NCI-H1417 (cell line): ENCODE data around the gene SLC25A47.
"Not testable (repeated sequence)": the region's sequence is repeated elsewhere in the genome, so short reads cannot be mapped to it uniquely, and the experiment has no call there.

ENCODE experiments used
- DNase-seq, 3 experiments: peaks; one replicate each; lab custom pipeline; 2025; lab: John Stamatoyannopoulos, UW

The SLC25A47 gene

DNA sequence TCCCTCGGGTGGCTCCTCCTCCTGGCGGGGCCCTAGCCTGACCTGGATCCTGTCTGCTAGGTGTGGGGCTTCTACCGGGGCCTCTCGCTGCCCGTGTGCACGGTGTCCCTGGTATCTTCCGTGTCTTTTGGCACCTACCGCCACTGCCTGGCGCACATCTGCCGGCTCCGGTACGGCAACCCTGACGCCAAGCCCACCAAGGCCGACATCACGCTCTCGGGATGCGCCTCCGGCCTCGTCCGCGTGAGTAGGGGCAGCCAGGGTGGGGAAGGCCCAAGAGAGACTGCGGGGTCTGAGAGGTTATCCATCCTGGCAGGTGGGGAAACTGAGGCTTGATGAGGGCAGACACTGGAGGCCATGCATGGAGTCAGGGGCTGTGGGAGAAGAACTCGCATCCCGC, 4.0 kb downstream of the SLC25A47 start:
- no peak for DNase-seq

DNA sequence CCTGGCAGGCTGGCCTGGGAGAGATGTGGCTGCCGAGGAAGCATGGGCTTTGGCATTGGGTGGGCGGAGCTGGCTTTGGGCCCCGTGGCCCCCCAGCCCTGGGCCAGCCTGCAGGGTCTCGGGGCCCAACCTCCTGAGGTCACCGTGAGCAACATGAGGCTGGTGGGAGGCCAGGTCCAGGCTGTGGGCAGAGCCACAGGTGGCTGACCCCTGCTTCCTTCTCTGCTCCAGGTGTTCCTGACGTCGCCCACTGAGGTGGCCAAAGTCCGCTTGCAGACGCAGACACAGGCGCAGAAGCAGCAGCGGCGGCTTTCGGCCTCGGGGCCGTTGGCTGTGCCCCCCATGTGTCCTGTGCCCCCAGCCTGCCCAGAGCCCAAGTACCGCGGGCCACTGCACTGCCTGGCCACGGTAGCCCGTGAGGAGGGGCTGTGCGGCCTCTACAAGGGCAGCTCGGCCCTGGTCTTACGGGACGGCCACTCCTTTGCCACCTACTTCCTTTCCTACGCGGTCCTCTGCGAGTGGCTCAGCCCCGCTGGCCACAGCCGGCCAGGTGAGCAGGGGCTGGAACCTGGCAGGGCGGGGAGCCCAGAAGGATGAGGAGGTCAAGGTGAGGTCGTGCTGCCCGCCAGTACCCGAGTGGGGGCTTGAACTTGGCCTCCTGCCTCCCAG, 5.5 kb downstream of the SLC25A47 start:
- no peak for DNase-seq

DNA sequence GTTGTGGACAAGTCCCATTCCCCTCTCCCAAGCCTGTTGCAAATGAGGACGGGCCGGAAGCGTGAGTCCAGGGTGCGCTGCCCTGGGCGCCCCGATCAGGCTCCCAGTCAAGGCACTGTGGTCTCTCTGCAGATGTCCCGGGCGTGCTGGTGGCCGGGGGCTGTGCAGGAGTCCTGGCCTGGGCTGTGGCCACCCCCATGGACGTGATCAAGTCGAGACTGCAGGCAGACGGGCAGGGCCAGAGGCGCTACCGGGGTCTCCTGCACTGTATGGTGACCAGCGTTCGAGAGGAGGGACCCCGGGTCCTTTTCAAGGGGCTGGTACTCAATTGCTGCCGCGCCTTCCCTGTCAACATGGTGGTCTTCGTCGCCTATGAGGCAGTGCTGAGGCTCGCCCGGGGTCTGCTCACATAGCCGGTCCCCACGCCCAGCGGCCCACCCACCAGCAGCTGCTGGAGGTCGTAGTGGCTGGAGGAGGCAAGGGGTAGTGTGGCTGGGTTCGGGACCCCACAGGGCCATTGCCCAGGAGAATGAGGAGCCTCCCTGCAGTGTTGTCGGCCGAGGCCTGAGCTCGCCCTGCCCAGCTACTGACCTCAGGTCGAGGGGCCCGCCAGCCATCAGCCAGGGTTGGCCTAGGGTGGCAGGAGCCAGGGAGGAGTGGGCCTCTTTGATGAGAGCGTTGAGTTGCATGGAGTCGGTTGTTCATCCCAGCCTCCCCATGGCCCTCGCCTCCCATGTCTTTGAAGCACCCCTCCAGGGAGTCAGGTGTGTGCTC, 6.3 kb downstream of the SLC25A47 start:
- no peak for DNase-seq

DNA sequence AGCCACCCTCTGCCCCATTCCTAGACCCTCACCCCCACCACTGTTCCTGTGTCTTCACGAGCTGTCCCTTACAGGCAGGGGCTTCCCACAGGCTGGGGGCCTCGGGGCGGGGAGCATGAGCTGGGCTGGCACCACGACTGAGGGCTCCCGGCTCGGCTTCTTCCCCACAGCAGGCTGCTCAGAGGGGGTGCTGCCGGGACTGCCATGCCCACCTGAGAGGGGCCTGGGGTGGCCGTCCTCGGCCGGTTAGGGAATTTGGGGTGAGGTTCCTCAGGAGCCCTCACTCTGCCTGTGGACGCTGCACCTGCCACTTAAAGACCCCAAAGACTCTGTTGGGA, 6.8 kb downstream of the SLC25A47 start:
- DNase-seq: no peak

DNA sequence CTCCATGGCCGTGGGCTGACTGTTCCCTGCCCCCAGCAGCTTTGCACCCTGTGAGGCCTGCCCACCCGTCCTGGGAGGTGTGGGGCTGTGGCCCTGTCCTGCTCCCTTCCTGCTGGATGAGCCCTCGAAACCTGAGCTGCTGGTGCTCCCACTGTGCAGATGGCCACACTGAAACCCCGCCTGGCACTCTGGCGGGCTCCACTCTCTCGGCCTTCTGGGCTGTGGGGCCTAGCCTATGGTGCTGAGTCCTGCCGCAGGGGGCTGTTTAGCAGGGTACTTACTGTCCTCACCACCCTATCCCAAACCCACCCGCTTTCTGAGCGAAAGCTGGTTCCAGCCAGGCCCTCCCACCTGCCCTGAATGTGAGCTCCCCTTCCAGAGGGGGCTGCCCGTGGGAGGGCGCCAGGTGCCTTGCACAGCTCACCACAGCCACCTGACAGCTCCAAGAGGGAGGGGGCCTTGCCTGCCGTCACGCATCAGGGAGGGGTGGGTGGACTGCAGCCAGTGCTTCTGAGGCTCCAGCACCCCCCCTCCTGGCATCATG, 7.3 kb downstream of the SLC25A47 start:
- no peak for DNase-seq

DNA sequence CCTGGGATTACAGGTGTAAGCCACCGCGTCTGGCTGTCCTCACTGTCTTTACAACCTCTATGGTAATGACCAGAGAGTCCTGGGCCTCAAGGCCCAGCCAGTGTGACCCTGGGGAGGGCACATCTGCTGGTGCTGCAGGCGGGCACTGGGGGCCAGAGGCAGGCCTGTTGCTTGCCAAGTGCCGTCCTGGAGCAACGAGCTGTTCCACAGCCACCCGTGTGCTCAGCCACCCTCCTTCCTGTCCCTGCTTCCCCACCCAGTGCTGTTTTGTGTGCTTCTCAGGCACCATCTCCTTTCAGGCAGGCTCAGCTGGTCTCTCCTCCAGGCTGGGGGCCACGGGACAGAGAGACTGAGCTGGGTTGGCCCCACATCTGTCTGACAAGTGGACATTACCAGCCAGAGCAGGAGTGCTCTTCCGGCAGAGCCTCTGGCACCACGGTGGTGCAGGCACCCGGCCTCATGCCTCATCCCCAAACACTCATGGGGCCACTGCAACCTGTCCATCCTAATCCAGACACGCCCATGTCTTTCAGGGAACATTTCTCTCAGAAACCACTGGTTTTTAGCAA, 9.0 kb downstream of the SLC25A47 start:
- DNase-seq: no peak

DNA sequence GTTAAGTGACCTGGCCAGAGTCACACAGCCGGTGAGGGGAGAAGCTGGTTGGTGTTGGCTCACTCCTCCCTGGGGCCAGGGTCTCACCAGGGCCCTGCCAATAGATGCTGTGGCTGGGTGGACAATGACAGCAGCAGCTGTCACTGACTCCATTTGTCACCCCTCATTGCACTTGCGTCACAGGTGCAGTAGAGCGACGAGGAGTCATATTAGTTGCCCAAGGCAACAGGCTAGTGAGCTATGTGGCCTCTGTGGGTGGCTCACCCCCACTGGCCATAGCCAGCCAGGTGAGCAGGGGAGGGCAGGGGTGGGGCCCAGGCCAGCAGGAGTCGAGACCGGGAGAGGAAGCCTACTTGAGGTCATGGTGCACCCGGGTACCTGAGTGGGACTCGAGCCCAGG, 9.7 kb downstream of the SLC25A47 start:
- peak; percentile 39 to 89 (median 74) for DNase-seq

DNA sequence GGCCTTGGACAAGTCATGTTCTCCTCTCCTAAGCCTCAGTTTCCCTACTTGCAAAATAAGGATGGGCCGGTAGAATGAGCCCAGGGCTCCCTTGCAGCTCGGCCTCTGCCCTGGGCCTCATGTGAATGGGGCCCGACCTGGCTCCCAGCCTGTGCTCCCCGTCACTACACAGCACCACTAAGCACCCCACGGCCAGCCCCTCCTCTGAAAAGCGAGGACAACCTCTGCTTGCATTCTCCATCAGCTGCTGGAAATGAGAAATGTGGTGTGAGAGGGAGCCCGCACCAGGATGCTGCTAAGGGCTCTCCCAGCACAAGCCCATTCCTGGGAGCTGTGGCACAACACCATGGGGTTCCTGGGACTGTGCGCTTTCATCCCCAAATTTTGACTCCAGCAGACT, 10.2 kb downstream of the SLC25A47 start:
- DNase-seq: no peak

DNA sequence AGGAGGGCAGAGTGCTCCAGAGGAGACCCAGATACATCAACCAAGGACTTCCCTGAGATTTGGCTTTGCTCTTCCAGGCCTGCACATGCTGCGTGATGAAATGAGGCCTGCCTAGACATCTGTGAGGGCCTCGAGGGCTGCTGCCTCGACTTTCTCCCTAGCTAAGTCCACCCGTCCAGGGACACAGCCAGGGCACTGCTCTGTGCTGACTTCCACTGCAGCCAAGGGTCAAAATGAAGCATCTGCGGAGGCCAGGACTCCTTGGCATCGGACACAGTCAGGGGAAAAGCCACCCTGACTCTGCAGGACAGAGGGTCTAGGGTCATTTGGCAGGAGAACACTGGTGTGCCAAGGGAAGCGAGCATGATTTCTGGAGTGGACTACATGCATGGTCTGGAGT, 10.7 kb downstream of the SLC25A47 start:
- DNase-seq: no peak

DNA sequence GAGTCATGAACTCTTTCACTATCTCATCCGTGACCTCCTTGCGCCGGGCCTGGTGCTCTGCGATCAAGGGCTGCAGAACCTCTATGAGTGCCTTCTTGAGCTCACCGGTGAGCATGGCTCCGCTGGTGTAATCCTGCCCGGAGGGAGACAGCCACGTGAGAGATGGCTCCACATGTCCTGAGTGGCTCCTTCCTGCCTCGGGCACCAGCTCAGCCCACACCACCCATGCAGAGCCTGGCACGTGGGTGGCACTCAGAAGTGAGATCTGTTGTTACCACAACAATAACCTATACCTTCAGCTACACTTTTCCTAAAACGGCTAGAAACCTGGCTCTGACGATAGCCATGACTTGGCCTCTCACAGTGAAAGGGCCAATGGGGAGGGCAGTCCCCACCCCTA, 11.8 kb downstream of the SLC25A47 start:
- DNase-seq: peak in 1 of 3 experiments; percentile 48

DNA sequence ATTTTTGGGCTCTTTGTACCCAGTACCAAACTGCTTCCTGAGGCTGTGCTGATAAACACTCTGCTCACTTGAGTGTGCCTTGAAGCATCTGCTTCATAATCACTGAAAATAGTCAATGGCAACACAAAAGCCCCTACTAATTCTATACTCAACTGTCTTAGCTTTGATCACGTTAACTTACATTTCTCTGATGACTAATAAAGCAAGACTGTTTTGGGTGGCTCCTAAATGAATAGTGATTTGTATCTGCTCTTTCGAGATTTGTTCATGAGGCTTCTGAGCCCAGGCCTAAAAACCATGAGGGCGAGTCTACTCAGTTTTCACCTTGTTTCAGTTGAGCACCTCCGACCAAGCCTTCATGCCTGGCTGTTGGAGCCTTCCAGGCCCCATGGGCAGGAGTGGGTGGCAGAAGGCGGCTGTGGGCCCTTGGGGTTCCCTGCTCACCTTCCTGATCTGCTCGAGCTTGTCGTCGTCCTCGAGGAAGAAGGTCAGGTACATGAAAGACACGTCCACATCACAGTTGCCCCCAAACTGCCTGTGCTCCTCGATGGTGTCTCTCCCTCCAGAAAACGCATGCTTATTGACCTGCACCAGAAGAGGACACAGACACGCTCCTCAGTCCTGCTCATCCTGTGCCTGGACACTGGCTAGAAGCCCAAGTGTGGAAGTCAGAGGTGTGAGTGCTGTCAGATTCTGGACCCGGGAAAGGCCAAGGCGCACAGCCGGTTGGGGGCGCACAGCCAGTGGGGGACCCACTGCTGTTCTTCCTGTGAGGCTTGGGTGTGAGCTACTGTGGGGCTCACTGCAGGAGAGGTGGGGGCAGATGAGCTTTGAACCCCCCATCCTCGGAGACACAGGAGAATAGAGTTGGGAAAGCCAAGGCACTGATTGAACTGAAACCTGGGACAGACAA, 13.7 kb downstream of the SLC25A47 start:
- DNase-seq: no peak

DNA sequence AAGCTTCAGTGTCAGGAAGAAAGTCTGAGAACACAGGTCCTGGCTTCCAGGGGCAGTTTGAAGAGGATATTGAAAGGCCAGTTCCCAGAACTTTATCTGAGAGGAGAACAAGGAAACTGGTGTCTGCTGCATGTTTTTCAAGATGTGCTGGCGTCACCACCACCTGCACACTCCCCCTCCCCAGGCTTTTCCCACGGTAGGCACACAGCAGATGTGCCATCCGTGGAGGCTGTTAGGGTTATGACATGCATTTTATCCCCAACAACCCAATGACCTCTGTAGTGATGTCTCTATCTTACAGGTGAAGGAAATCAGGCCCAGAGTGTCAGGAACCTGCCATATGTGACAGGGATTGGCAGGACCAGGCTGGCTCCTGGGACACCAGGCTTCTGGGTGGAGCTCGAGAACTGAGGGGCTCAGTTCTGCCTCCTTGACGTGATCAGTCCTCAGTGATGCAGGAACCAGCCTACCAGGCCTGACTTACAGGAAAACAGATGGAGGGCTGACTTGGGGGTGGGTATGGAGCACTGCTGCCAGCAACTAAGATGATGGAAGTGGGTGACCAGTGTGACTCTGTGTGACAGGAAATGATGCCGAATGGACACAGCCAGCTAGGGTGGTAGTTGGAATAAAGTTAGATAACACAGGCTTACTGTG, 16.8 kb downstream of the SLC25A47 start:
- DNase-seq: no peak

DNA sequence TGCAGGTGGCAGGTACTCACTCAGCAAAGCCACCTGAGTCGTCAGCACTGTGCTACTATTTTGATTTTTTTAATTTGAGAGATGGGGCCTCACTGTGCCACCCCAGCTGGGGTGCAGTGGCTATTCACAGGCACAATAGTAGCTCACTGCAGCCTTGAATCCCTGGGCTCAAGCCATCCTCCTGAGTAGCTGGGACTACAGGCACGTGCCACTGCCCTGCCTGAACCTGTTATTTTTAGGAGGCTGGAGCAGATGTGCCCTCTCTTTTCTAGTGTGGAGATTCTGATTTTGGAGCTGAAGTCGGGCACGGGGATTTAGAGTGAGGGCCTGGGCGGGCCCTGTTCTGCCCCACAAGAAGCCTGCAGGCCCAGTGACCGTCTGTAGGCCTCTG, 17.3 kb downstream of the SLC25A47 start:
- no peak for DNase-seq

DNA sequence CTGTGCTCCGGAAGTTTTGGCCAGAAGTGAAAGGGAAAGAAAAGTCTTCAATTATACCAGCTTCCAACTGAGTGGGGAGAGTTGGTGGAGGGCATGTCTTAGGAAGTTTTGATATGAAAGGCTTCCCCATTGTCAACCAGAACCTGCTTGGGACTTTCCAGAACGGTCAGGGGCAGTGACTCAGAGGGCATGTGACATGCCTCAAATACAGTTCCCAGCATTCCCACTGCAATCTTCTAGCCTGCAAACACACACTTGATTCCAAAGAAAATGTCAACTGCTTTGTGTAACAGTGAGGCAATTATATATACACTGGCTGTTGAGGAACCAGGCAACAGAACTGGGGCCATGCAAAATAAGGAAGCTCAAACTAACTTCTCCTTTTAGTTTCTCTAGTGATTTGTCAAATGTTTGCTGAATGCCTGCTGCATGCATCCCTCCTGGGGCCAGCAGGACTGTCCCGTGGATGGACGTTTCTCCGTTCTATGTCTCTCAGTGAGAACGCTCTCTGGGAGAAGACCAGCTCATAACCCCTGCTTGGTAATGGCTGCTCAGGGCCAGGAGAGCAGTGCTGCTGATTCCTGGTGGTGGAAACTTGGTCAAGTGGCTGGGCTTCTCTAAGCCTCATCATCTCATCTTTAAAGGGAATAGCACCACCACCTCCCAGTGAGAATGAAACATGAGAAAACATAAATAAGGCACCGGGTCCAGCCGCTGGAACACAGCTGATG, 18.3 kb downstream of the SLC25A47 start:
- DNase-seq: peak in 1 of 3 experiments; percentile 30

DNA sequence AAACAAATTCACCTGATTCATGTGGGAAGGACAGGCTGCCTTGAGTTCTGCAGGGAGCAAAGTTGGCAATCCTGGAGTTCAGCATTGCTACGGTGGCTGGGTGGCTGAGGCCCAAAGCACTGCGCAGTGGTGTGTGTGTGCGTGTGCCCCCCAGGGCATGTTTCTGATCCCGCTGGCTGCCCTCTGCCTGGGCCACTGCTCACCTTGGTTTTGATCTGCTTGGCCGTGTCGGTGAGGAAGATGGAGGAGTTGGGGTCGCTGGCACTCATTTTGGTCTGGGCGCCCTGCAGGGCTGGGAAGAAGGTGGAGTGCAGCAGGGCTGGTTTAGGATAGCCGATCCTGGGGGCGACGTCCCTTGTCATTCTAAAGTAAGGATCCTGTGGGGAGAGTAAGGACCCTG, 19.1 kb downstream of the SLC25A47 start:
- no peak for DNase-seq

DNA sequence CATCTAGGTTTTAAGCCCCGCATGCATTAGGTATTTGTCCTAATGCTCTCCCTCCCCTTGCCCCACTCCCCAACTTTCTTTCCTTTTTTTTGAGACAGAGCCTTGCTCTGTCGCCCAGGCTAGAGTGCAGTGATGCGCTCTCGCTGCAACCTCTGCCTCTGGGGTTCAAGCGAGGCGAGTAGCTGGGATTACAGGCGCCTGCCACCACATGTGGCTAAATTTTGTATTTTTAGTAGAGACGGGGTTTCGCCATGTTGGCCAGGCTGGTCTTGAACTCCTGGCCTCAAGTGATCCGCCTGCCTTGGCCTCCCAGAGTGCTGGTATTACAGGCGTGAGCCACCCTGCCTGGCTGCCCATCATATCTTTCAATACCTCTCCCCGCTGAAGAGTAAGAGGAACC, 19.7 kb downstream of the SLC25A47 start:
- not testable (repeated sequence) for DNase-seq

DNA sequence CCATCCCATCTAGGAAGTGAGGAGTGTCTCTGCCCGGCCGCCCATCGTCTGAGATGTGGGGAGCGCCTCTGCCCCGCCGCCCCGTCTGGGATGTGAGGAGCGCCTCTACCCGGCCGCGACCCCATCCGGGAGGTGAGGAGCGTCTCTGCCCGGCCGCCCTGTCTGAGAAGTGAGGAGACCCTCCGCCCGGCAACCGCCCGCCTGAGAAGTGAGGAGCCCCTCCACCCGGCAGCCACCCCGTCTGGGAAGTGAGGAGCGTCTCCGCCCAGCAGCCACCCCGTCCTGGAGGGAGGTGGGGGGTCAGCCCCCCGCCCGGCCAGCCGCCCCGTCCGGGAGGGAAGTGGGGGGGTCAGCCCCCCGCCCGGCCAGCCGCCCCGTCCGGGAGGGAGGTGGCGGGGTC, 21.5 kb downstream of the SLC25A47 start:
- not testable (repeated sequence) for DNase-seq

DNA sequence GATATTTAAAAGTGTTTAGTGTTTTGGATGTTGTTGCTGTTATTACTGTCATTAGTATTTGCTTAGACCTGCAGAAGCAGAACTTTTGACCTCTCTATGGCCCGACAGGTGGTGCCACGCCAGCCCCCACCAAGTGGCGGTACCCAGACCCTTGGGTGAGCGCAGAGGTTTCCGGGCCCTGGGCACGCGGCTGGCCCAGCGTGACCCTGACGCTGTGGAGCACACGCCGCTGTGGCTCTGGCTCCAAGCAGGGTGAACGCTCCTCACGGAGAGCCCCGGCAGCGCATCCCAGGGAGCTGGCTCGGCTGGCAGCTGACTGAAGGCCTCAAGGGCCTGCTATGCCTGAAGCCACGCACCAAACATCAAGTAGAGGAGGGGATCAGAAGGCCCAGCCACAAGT, 22.6 kb downstream of the SLC25A47 start:
- DNase-seq: peak in 2 of 3 experiments; percentile 35 to 70

DNA sequence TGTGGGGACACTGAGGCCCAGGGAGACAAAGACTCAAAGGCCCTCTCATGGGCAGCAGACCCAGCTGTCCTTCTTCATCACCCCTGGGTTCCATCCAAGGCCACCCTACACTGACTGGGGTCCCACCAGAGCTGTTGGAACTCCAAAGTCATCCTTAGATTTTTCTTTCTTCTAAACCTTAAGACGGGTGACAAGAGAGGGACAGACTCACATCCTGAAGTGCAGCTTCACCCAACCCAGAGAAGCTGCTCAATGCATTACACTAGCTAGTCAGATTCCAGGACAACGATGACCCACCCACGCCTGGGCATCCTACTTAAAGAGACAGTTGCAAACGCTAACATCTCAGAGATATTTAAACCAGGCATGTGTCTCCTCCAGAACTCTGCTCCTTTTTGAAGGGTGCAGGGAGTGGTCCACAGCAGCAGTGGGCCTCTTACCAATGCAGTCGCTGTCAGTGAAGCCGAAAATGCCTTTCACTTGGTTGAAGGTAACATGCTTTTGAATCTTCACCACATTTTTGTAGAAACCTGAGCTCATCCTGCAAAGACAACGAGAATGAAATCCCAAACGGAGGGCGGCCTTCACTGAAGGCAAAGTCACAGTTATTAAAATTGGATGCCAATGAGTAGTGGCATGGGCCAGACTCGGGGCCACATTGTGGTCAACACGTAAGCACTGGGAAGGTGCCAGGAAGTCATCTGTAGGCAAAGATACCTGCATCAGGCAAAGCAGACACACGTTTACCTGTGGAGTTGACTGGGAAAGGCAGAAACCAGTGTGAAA, 23.4 kb downstream of the SLC25A47 start:
- DNase-seq: no peak

DNA sequence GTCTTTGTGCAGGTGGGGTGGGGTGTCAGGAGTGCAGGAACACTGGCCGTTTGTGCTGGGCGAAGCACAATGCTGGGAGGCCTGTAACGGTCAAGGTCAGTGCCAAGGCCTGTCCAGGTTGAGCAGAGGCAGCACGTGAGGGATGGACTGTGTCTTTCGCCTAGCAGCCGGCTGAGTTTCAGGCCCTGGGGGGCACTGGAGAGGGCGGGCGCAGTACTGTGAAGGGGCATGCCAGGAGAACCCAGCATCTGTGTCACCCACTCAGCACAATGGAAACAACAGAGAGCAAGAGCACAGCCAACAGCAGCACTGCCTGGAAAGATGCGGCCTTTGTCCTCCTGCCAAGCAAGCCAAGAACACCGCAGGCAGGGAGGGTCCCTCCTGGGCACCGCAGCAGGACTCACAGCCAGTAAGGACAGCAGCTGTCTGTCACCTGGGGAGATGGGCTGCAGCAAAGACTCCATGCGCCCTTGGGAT, 25.2 kb downstream of the SLC25A47 start:
- DNase-seq: peak in 2 of 3 experiments; percentile 75 to 82
